ENCODE data around the gene DBX1.
"Not testable (repeated sequence)": the region's sequence is repeated elsewhere in the genome, so short reads cannot be mapped to it uniquely, and the experiment has no call there.

Gene DBX1, protein sequence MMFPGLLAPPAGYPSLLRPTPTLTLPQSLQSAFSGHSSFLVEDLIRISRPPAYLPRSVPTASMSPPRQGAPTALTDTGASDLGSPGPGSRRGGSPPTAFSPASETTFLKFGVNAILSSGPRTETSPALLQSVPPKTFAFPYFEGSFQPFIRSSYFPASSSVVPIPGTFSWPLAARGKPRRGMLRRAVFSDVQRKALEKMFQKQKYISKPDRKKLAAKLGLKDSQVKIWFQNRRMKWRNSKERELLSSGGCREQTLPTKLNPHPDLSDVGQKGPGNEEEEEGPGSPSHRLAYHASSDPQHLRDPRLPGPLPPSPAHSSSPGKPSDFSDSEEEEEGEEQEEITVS

DNA sequence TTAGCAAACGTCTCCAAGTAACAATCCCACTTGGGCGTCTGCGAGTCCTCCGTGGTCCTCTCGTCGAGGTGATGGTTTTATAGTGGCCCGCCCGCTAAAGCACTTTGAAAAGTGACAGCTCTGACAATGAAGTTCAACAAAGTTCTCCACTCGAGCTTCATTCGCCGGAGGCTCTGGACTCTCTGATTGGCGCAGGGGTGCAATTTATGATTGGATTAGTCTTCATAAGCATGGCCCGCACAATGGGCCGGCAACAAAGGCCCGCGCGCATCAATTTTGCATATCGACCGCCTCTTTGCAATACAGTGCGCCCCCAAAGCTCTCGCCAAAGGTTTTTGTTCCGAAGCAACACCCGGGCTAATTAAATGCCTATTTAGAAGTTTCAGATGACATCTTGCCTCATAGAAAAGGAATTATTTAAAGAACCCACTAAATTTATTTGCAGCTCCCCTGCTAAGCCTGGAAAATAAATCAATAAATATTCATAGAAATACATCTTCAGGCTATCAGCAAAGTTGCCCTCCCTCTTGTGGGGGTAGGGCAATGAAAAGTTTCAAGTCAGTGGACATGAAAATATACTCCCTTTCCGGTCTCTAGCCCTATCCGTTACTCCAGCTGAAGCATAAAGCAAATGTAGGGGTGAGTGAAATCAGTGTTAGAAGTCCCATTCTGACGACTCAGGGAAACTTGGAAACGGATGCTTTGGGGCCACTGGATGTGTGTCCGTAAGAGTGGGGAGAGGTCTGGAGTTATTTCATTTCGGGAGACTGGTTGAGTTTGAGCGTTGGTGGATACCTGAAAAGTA, at the start of gene DBX1:
Gene DBX1, minus strand, starts transcription at position 51 of the 805 bp plus-strand sequence. CDS start 151 bp downstream, outside the sequence.
- DNase-seq, result no peak

DNA sequence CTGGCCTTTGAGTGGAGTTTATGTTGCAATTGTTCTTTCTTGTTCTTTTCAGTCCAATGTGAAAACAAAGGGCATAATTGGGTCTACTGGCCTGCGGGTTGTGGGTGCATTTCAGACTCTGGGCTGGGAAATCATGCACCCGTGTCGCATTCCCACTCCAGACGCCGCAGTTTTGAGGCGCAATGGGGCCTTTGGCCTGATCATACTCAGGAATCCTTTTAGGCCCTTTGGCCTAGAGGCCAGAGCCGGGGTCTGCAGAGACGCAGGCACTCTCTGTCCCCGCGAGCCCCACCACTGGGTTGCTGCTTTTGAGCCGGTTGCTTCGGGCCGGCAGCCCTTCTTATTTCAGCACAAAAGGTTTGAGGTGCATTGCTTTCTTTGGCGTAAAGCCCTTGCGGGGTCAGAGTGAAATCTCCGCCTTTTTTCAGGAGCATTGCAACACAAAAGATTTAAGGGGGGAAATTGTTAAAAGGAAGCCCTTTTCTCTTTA, 48.4 kb upstream of the DBX1 start:
- DNase-seq, result no peak

DNA sequence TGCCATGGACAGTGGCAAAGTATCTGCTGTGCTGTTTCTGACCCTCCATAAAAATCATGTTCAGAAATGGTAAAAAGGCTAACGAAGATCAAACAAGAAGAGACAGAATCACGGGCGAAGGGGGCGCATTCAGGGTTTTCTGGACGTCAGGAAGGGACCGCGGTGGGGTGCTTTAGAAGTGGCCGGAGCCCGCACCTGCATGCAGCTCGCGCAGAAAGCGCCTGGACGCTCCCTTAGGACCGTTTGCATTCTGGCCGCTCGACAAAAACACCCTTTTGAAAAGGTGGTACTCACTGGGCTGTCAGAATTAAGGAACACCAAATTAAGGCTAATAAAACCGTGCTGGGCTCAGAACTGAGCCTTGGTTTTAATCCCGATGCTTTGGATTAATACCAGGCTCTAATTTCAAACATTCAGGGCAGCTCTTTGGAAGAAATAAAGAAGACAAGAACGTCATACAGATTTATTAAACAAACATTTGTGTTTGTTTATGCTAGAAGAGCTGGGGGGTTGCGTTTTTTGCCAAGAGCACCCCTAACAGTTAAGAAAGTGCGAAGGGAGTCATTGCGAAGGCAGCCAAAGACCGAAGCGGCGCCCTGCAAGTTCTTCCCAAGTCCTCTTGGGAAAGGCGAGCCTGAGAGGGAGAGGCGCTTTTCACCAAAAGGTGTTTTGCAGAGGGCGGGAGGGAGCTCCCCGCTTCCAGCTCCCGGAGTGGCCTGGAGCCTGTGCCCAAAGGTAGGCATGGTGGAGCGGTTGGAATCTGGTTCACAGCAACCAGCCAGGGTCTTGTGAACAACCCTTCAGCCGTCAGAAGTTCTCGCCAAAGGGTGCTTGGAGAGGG, 47.7 kb upstream of the DBX1 start:
- DNase-seq, result no peak

DNA sequence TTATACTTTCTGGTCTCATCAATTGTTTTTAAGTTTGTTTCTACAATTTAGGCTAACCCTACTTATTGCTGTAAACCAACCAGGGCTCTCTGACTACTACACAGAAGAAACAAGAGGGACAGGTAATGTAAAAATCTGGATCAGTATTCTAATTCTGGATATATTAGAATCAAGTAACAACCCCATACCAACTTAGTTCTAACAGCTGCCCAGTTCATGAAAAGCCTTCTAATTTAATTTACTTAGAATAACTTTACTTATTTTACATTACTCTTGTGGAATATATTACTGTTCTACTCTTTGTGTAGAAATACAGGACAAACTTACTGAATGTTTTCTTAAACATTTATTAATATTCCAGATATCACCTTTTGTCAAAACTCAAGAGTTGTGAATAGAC, 45.5 kb upstream of the DBX1 start:
- DNase-seq, result no peak

DNA sequence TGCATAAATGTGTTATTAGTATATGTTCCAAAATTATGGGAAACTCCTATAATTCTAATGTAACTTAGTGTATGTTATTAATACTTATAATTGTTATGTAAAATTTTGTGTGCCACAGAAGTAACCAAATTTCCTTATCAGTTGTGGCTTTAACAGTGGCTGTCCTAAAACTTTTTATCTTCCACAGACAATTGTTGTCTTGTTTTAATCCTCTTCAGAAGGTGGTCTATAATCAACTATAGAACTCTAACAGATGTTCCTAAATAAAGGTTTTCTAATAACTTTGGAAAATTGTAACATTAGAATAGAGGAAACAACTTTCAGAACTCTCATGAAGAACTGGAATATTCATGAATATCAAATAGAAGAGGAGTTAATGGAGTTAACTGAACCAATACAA, 44.4 kb upstream of the DBX1 start:
- no peak for DNase-seq

DNA sequence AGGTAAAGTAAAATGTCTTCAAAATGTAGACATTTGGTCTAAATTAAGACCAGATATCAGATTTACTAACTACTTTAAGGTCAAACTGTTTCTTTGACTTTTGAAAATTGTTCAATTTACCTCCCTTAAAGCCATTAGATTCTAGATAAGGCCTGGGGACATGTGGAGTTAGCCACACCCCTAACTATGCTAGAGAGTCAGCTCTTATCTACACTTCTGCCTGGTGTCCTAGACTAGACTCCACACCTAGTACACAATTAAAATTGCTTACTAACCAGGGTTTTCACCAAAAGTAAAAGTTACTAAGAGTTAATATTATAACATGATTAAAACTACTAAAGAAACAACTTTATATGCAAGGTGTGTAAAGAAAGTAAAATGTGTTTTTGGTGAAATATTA, 43.6 kb upstream of the DBX1 start:
- DNase-seq, result no peak

DNA sequence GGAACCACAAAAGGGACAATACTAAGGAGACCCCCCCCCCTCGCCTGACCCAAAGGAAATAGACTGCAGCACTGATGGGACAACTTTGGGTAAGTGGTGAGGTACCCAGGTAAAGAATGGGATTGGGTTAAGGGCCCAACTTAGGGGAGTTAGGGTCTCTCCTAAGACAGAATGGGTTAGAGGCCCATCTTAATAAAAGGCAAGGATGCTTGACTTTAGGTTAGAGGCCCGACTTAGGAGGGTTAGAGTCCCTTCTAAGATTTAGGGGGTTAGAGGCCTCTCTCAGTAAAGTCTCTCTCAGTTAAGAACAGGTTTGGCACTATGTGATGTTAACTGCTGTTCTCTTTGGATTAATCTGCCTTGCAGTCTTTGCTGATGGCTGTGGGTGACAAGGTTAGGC, 41.0 kb upstream of the DBX1 start:
- no peak for DNase-seq

DNA sequence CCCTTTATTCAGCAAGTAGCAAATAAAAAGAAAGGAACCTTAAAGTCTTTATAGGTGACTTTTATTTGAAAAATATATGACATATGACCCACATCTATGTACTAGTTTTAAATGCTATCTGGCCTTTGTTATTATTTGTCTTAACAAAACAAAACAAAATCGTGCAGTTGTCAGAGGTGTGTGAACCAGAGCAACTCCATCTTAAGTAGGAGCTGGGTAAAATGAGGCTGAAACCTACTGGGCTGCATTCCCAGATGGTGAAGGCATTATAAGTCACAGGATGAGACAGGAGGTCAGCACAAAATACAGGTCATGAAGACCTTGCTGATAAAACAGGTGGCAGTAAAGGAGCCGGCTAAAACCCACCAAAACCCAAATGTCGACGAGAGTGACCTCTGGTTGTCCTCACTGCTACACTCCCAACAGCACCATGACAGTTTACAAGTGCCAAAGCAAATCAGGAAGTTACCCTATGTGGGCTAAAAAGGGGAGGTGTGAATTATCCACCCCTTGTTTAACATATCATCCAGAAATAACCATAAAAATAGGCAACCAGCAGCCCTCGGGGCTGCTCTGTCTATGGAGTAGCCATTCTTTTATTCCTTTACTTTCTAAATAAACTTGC, 40.2 kb upstream of the DBX1 start:
- not testable (repeated sequence) for DNase-seq

DNA sequence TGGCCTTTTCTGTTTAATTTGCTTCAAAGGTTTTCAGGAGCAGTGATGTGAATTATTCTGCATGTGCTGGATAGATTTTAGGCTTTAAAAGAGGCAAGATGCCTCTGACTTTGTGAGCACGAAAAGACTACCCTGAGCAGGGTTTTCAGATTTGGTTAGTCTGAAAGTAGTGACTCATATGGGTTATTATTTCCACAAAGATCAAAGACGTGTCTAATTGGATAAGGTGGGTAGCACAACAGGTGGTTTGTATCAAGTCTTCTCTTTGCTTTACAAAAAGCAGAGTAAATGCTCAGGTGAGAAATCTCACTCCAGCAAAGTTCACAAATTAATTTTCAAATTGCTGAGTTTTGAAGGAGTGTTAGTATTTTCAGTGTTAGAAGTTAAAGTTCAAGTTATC, 37.6 kb upstream of the DBX1 start:
- DNase-seq, result no peak

DNA sequence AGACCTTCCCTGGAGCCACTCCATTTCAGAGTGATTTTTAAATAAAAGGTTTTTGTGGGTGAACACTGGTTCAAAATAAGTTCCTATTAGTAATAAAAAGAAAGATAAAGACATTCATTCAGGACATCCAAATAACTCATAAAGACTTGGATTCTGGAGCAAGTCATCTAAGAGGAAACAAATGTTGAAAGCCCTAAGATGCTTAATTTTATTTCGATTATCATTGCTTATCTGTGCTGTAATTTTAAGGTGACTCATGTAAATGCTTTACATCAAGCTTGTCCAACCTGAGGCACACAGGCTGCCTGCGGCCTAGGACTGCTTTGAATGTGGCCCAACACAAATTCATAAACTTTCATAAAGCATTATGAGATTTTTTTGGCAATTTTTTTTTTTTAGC, 34.2 kb upstream of the DBX1 start:
- DNase-seq, result no peak

DNA sequence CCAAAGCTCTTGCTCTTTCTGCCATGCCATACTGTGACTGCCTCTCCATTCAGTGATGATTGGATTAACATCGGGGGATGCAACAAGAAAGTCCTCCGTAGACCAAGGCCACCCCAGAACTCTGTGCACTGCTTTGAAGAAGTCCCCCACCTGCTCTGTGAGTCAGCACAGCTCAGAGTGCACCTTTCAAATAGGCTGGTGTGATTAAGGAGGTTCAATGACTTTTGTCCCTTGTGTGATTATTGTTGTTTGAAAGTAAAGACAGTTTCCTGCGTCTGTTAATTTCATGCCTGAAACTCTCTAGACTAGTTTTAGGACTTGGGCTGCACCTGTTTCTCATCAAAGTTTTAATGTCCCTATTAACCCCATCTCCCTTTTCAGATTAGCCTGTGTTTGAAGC, 33.0 kb upstream of the DBX1 start:
- no peak for DNase-seq

DNA sequence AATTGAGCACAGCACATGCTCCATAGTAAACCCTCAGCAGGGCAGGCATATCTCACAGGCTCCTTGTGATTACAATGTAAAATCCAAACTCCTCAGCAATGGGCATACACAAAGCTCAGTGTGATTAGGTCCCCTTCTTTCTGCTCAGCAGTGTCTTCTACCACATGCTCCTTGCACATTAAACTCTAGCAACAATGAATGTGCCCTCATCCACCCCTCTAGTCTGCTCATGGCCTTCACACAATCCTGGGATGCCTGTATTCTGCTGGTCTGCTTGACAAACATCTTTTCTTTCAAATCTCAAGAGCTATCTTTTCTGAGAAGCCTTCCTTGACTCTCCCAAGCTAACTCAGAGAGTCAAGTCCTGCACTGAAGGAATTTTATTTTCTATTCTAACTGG, 32.4 kb upstream of the DBX1 start:
- DNase-seq, result no peak

DNA sequence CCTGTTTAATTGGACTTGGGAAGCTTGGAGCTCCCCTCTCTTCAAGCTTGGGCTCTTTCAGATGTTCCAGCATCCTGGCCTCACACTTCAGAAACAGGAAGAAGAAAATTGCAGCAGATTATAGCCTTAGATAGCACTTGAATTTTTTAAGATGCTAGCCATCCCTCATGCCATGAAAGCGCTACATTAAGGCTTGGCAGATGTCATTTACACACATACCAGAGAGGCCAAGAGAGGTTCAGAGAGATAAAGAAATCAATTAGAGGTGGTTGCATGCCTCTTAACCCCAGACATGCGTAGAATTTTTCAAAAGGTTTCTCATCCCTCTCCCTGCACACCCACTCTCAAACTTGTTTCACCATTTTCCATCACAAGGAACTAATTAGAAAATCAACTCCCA, 31.9 kb upstream of the DBX1 start:
- DNase-seq, result no peak

DNA sequence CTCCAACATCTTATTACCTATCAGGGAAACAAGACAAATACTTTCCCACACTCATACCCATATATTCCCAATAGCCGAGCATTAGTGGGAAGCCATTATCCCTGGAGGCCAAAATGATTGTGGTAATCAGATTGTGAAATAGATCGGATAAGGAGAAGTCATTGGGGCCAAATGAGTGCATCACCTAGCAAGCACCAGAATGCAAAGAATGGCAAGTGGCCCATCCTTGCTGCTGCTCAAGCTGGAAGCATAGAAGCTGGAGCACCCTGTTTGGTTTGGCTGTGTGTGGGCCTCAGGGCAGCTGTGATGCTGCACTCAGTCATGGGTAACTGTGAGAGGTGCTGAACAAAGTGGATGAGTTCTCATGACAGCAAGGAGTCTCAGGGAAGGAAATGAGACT, 18.7 kb upstream of the DBX1 start:
- no peak for DNase-seq

DNA sequence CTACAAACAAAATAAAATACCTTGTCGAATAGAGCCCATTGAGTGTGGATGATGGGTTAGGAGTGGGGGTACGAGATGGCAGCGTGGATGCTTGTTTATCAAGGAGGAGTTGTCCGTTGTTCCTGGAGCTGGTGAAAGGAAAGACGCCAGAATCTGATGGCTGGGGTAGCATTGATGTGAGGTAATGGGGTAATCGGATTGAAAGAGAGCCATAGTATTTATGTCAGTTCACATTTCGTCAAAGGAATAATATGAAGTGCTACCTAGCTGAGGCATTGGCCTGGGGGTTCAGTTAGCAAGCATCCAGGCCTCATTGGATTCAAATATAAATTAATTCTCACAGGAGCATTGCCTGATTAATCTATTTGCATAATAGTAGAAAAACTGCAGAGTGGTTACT, 16.9 kb upstream of the DBX1 start:
- DNase-seq, result no peak

DNA sequence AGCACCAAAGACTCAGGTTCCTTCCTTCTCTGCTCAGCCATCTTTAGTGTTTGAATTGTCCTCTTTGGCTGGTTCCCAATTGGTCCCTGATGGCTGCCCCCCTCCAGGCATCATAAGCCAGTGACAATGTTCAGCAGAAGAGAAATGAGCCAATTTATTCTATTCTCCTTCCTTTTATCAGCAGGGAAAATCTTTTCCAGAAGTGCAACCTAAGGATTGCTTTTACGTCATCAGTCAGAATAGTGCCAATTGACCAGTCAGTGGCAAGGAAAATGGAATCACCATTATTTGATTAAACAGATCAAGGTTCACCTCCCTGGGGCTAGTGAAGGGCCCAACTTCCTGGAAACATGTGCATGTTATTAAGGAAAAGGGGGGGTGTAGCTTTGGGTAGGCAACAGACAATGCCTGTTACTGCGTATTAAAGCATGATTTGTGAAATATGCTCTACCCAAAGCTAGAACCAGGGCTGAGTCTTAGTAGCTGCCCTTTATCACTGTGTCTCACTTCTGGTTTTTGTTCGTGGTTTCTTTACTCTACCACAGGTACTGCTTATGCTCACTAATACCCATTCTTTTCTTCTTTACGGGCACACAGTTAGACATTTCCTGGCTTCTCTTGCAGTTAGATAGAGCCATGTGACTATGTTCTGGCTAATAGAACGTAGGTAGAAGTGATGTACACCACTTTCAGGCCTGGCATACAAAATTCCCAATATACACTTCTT, 12.6 kb upstream of the DBX1 start:
- DNase-seq, result no peak

DNA sequence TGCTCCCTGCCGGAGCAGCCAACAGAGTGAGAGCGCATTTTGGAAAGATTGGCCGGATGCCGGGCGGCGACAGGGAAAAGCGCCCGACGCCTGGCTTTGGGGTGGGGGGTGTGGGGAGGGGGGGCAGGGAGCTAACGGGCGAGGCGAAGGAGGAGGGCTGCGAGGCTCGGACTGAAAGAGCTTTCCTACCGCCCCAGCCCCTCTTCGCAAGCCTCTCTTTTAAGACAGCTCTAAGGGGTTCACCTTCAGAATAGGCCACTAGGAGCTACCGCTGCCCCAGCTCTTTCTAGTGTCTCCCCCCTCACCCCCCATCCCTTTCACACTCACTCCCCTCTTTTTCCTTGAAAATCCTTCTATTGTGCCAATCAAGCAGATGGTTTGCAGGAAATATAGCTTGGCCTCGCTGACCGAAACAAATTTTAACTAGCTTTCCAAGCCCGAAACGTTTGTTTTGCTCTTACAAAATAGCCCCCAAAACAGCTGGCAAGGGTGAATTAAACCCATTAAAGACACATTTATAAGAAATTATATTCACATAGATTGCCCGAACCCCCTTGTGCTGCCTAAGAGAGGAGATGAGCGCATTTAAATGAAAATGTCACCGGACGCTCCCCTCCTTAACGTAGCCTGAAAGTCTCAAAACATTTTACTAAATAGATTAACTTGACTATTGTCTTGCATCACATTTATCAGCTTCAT, 3.7 kb upstream of the DBX1 start:
- no peak for DNase-seq

DNA sequence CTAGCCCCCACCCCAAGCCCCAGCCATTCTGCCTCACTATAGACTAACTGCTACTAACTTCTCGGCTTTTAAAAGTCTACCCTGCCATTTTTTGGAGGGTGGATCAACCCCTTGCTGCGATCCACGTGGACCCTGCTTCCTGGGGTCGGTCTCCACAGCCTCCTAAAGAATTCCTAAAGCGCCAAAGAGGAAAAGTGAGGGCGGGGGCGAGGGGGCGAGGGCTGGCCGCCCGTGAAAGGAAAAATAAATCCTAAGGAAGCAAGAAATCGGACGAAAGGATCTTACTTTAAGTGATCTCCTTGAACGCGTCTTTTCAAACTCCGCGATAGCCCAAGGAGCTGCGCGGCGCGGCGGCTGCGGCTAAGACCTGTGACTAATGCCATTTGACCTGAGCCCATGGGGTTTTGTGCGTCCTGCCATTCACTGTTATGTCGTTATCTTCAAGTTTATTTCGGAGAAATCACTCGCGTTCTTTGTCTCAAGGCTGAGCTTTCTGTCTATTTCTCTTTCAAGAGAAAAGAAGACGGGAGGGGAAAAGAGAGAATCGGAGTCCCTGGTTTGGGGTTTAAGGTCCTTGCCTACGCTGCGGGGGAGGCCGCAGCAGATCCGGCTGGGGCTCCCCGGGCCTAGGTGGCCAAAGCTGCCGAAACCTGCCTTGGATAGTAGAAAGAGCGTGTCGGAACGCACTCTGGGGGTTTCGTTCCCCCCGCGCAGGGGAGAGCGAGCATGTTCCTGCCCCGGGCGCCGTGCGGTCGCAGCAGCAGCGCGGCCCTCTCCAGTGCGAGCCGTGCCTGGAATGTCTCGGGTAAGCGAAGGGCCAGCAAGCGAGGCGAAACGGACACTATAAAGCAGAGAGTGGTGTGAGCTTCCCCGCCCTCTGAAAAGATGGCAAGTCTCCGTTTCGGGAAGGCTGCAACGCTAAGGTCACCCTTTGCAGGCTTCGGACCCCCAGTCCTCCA, 2.8 kb upstream of the DBX1 start:
- DNase-seq, result no peak

DNA sequence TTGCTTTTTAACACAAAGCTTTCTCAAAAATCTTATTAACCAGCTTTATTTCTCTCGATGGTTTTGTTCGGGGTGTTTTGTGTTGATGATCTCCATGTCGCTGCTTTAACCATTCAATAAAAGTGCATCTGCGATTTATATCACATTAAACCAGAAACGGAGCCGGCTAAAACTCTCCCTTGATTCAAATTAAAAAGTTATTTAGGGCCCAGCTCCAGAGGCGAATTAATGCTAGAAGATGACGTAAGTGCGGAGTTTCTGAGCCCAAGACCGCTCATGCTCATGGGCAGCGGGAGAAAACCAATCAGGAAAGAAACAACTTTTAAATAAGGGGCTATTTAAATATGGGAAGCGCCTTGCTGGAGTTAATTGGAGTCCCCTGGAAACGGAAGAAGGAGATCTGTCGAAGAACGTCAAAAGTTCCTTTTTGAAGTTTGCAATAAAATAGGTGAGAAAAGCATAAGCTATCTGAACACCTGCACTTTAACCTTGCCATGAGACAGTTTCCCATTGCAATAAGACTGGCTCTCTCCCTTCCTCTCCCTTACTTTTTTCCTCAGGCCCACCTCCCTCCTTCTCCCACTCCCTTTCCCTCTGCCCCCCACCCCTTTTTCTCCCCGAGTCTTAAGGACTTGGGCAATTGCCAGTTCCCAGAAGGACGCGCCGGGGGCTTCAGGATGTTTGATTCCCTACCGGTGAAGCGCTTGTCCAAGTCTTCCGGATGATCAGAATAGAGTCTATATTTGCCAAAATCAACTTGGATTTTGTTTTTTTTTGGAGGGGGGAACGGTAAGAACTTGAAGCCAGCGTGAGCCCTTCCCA, 1.9 kb upstream of the DBX1 start:
- DNase-seq, result no peak

Measured in NCI-H1436 treated with DMSO at 0.1 percent for 48 hours (cell line).